ENCODE results near the gene S1PR1.

Gene S1PR1

GRCh38 chr1:101267082-101267481 lies 30.3 kb downstream of the S1PR1 start:
- TF ChIP-seq ESRRG (CRISPR knock-in tag; IDR thresholded peaks at IDR 0.05) (no peak), CSRNP3 (CRISPR knock-in tag; IDR thresholded peaks at IDR 0.05) (no peak), ZNF8 (CRISPR knock-in tag; IDR thresholded peaks at IDR 0.05) (no peak), ARNTL (CRISPR knock-in tag; IDR thresholded peaks at IDR 0.05; ENCODE audit: borderline replicate concordance, low read depth) (no peak), OSR1 (CRISPR knock-in tag; IDR thresholded peaks at IDR 0.05) (no peak), CREB5 (CRISPR knock-in tag; IDR thresholded peaks at IDR 0.05; ENCODE audit: low read depth) (no peak), ZFP3 (CRISPR knock-in tag; IDR thresholded peaks at IDR 0.05) (no peak), CSDC2 (CRISPR knock-in tag; IDR thresholded peaks at IDR 0.05) (no peak), PPARA (CRISPR knock-in tag; IDR thresholded peaks at IDR 0.05; ENCODE audit: borderline replicate concordance) (no peak), TOX (CRISPR knock-in tag; IDR thresholded peaks at IDR 0.05; ENCODE audit: borderline replicate concordance) (no peak)
- ATAC-seq = no peak

- ATAC-seq = no peak
- TF ChIP-seq OSR1 (CRISPR knock-in tag; IDR thresholded peaks at IDR 0.05) = no peak
- no peak for TF ChIP-seq CSRNP3 (CRISPR knock-in tag; IDR thresholded peaks at IDR 0.05)
- no peak for TF ChIP-seq PPARA (CRISPR knock-in tag; IDR thresholded peaks at IDR 0.05; ENCODE audit: borderline replicate concordance)
- no peak for TF ChIP-seq ZNF70 (CRISPR knock-in tag; IDR thresholded peaks at IDR 0.05)
- no peak for TF ChIP-seq CREB5 (CRISPR knock-in tag; IDR thresholded peaks at IDR 0.05; ENCODE audit: low read depth)
- TF ChIP-seq TCF4 (CRISPR knock-in tag; IDR thresholded peaks at IDR 0.05; ENCODE audit: borderline replicate concordance) = no peak
- no peak for TF ChIP-seq ESRRG (CRISPR knock-in tag; IDR thresholded peaks at IDR 0.05)
- no peak for TF ChIP-seq TSHZ2 (CRISPR knock-in tag; IDR thresholded peaks at IDR 0.05)
- TF ChIP-seq ZNF565 (CRISPR knock-in tag; conservative IDR thresholded peaks at IDR 0.05; ENCODE audit: low read depth) = no peak
- no peak for TF ChIP-seq ZFP30 (CRISPR knock-in tag; IDR thresholded peaks at IDR 0.05)
- no peak for TF ChIP-seq ISL1 (CRISPR knock-in tag; IDR thresholded peaks at IDR 0.05)
Observed at GRCh38 chr1:101268893-101269292, 32.1 kb downstream of the S1PR1 start.

- no peak for TF ChIP-seq RARB (CRISPR knock-in tag; IDR thresholded peaks at IDR 0.05)
- no peak for TF ChIP-seq ZC3H10 (CRISPR knock-in tag; IDR thresholded peaks at IDR 0.05)
- TF ChIP-seq ZFP30 (CRISPR knock-in tag; IDR thresholded peaks at IDR 0.05) = no peak
- ATAC-seq = no peak
Observed at GRCh38 chr1:101275672-101276071, 38.9 kb downstream of the S1PR1 start.

GRCh38 chr1:101276818-101277217 lies 40.0 kb downstream of the S1PR1 start:
- no peak for ATAC-seq
- no peak for TF ChIP-seq SNAI2 (CRISPR knock-in tag; IDR thresholded peaks at IDR 0.05)
- TF ChIP-seq ZNF70 (CRISPR knock-in tag; IDR thresholded peaks at IDR 0.05) = no peak
- no peak for TF ChIP-seq GLIS3 (CRISPR knock-in tag; IDR thresholded peaks at IDR 0.05)
- TF ChIP-seq TOX (CRISPR knock-in tag; IDR thresholded peaks at IDR 0.05; ENCODE audit: borderline replicate concordance) = no peak
- no peak for TF ChIP-seq CSDC2 (CRISPR knock-in tag; IDR thresholded peaks at IDR 0.05)
- TF ChIP-seq TCF4 (CRISPR knock-in tag; IDR thresholded peaks at IDR 0.05; ENCODE audit: borderline replicate concordance) = no peak
- no peak for TF ChIP-seq ISL1 (CRISPR knock-in tag; IDR thresholded peaks at IDR 0.05)
- no peak for TF ChIP-seq ZFP30 (CRISPR knock-in tag; IDR thresholded peaks at IDR 0.05)
- TF ChIP-seq BACH2 (CRISPR knock-in tag; IDR thresholded peaks at IDR 0.05; ENCODE audit: borderline replicate concordance) = no peak
- TF ChIP-seq PATZ1 (CRISPR knock-in tag; IDR thresholded peaks at IDR 0.05; ENCODE audit: borderline replicate concordance) = no peak
- TF ChIP-seq ZNF565 (CRISPR knock-in tag; conservative IDR thresholded peaks at IDR 0.05; ENCODE audit: low read depth) = no peak
- TF ChIP-seq CSRNP3 (CRISPR knock-in tag; IDR thresholded peaks at IDR 0.05) = no peak
- no peak for TF ChIP-seq ZC3H10 (CRISPR knock-in tag; IDR thresholded peaks at IDR 0.05)
- TF ChIP-seq ESRRG (CRISPR knock-in tag; IDR thresholded peaks at IDR 0.05) = no peak
- no peak for TF ChIP-seq ZNF8 (CRISPR knock-in tag; IDR thresholded peaks at IDR 0.05)
- no peak for TF ChIP-seq ZFP3 (CRISPR knock-in tag; IDR thresholded peaks at IDR 0.05)
